GM12874 (cell line): Measurements from ENCODE around the gene PCK1.

ENCODE experiments used
- TF ChIP-seq, protein P1 (sequence below): IDR thresholded peaks from 2 replicates; pipeline ENCODE4 v1.5.1; 2011; ENCODE audit warnings: low read depth, mild to moderate bottlenecking, control low read depth, low read length, moderate library complexity; ENCODE audit not compliant: insufficient read depth

The PCK1 gene

DNA sequence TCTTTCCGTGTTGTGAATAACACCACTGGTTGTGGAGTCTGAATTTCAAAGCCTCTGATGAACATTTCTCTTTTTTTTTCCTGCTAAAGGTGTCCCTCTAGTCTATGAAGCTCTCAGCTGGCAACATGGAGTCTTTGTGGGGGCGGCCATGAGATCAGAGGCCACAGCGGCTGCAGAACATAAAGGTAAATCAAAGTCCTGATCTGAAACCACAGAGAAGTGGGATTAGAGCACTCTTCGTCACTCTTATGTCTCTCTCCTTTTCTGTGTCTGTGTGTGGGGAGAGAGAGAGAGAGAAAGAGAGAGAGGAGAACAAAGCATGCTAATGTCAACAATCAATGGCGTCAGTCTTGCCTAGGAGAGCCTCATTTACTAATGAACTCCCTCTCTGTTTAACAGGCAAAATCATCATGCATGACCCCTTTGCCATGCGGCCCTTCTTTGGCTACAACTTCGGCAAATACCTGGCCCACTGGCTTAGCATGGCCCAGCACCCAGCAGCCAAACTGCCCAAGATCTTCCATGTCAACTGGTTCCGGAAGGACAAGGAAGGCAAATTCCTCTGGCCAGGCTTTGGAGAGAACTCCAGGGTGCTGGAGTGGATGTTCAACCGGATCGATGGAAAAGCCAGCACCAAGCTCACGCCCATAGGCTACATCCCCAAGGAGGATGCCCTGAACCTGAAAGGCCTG lies 4.2 kb downstream of the PCK1 start:
- TF ChIP-seq, protein P1, sequence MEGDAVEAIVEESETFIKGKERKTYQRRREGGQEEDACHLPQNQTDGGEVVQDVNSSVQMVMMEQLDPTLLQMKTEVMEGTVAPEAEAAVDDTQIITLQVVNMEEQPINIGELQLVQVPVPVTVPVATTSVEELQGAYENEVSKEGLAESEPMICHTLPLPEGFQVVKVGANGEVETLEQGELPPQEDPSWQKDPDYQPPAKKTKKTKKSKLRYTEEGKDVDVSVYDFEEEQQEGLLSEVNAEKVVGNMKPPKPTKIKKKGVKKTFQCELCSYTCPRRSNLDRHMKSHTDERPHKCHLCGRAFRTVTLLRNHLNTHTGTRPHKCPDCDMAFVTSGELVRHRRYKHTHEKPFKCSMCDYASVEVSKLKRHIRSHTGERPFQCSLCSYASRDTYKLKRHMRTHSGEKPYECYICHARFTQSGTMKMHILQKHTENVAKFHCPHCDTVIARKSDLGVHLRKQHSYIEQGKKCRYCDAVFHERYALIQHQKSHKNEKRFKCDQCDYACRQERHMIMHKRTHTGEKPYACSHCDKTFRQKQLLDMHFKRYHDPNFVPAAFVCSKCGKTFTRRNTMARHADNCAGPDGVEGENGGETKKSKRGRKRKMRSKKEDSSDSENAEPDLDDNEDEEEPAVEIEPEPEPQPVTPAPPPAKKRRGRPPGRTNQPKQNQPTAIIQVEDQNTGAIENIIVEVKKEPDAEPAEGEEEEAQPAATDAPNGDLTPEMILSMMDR, result no peak

- TF ChIP-seq, protein P1, result no peak
These were observed 5.5 kb downstream of the PCK1 start for GRCh38 chr20:57566399-57566798.

DNA sequence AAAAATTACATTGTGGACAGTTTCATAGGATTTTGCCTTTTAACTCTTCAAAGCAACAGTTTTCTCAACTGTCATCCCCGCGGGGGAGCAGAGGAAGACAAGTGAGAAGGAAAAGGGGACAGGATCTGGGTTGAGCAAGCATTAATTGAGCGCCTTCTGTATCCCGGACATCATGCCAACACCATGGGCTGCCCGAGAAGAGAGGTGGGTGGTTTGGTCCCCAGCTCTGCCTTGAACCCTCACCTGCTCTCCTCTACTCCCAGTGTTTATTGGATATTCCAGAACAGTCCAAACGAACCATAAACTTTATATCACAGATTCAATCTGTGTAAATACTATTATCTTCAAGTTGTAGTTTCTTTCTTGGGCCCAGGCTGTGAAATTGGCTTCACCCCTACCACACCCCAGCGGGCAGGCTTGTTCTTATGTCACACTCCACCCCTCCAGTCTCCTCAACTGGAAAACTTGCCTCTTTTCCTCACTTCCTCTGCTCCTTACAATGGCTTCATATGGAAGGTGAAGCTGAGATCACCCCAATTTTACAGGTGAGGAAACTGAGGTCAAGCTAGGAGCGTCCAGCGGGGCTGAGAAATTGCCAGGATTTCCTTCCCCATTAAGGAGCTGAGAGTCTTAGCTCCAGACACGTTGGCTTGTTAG lies 6.0 kb downstream of the PCK1 start:
- TF ChIP-seq, protein P1, result no peak

DNA sequence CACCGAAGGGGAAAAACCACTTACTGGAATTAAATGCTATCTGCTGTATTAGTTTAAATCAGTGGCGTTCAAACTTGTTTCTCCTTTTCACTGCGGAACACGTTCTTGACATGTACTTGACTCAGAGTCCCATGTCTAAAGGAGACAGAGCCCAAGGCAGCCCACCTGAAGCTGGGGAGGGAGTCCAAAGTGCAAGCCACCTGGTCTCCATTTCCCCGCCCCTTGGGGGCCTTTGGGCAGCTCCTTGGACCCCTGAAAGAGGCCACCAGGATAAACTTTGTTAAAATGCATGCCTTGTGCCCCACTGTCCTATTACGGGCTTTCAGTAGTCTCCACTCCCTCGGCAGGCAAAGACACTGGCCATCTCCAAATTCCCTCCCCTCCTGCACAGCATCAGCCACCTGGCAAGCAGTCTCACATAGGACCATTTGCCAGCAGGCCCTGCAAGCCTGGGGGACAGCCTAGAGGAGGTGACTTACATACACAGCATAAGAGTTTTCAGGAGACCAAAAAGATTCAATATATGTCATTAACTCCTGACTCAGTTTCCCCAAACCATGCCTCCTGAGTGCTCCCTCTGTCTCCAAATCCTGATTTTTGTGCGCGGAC lies 6.7 kb downstream of the PCK1 start:
- TF ChIP-seq, protein P1, result no peak

- TF ChIP-seq, protein P1, result no peak
These were observed 7.4 kb downstream of the PCK1 start for GRCh38 chr20:57568088-57568896.

DNA sequence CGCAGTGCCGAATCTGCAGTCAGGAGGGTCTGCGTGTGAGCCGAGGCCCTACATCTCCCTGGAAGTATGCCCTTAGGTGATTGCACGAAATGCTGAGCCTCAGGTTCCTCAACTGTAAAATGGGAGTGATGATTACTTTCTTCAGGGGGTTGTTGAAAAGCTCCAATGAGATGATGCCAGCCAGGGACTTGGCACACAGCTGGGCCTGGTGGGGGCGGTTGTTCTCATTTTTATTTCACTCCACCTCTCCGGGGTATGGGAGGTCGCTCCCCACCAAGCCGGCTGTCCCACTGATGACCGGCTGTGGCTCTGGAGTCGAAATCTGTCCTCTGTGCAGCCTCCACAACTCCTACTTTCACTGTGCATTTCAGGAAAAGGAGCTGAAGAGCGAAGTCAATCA lies 8.1 kb downstream of the PCK1 start:
- TF ChIP-seq, protein P1, result no peak
